ENCODE data around the gene NHSL2.

The NHSL2 gene

GRCh38 chrX:71976753-71977152 is 66.1 kb downstream of the NHSL2 start:
- no peak overlapping the region for H3K4me3 ChIP-seq (replicated peaks; ENCODE audit: low read depth, low read length)
- no peak for TF ChIP-seq CTCF (IDR thresholded peaks at IDR 0.05; ENCODE audit: low read depth, low read length, missing control alignments)
- no peak for DNase-seq (ENCODE audit: extremely low read depth, low read depth)

DNA sequence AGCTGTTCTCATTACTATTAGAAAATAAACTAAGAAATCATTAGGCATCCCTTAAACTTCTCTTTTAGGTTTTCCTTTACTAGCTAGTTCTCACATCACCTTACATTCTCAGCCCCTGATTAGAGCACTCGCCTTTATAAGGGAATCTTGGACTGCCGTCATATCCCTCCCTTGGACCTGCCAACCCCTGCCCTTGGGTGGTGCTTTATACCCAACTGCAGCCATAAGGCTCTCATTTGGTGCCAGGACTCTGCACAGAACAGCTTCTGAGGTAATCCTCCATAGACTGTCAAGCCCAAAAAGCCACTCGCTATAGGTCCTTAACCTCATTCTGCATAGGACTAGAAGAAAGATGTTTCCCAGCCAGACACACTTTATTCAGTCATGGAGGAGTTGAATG is 67.5 kb downstream of the NHSL2 start:
- H3K4me3 ChIP-seq (replicated peaks; ENCODE audit: low read depth, low read length) = no peak overlapping the region
- no peak for DNase-seq (ENCODE audit: extremely low read depth, low read depth)
- no peak for TF ChIP-seq CTCF (IDR thresholded peaks at IDR 0.05; ENCODE audit: low read depth, low read length, missing control alignments)

DNA sequence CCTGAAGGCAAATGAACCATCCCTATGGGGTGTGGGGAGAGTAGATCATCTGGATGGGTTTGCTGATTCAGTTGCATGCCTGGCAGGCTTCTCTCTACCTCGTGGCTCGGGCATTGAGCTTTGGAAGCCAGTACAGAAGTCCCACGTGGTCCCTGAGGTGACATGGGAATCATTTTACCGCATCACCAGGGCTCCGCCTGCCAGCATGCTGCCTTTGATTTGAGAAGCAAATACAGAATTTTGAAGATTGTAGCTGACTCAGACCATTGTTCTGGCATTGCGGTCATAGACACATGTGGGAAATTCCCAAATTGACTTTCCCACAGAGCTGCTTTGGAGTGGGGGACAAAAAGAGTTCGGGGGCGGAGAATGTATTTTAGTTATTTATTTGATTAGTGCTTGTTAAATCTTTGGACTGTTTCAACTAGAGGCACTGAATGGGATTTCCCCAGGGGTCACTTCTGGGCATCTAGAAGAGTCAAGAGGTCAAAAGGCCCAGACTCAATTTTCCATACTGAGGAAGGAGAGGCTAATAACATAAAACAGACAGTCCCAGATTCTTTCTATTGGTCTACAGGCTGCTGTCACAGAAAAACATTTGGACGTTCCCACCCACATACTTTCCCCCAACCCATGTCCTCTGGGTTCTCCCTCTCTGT is 79.3 kb downstream of the NHSL2 start:
- TF ChIP-seq CTCF (IDR thresholded peaks at IDR 0.05; ENCODE audit: low read depth, low read length, missing control alignments) = no peak
- H3K4me3 ChIP-seq (replicated peaks; ENCODE audit: low read depth, low read length) = no peak overlapping the region
- DNase-seq (ENCODE audit: extremely low read depth, low read depth) = no peak

DNA sequence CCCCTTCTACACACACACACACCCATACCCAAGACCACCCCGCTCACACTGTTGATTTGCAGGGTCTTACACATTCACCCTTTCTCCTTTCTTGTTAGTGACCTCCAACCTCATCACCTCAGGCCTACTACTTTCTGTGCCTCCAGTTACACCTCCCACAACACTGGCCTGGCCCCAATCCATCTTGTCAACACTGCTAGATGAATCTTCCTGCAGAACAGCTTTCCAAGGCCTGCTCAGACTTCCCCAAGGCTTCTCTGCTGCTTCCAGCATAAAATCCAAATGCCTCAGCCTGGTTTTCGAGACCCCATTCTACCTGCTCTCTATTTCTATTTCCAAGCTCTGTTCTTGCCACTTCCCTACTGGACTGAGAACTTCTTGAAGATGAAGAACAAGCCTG is 79.9 kb downstream of the NHSL2 start:
- no peak overlapping the region for H3K4me3 ChIP-seq (replicated peaks; ENCODE audit: low read depth, low read length)

DNA sequence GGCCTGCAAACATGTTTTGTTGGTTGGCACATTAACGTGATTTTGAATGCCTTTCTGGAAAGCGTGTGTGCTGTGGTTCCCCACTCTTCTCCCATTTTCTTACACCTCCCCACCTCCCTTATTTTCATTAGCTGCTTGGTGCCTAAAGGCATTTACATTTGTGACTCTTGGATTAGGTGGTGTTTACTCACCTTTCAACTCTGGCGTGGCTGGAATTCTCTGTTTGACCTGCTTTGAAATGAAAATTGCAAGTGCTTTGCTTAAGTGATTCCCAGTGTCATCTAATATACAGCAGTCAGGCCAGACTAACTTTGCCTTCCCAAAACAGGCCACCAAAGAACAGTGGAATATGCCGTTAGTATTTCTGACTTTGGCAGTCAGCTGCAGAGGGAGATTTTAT is 80.5 kb downstream of the NHSL2 start:
- DNase-seq (ENCODE audit: extremely low read depth, low read depth) = no peak
- H3K4me3 ChIP-seq (replicated peaks; ENCODE audit: low read depth, low read length) = no peak overlapping the region
- TF ChIP-seq CTCF (IDR thresholded peaks at IDR 0.05; ENCODE audit: low read depth, low read length, missing control alignments) = no peak

More for the DNA sequence above, 79.9 kb downstream of the NHSL2 start:
- no peak for DNase-seq (ENCODE audit: extremely low read depth, low read depth)
- no peak for TF ChIP-seq CTCF (IDR thresholded peaks at IDR 0.05; ENCODE audit: low read depth, low read length, missing control alignments)

DNA sequence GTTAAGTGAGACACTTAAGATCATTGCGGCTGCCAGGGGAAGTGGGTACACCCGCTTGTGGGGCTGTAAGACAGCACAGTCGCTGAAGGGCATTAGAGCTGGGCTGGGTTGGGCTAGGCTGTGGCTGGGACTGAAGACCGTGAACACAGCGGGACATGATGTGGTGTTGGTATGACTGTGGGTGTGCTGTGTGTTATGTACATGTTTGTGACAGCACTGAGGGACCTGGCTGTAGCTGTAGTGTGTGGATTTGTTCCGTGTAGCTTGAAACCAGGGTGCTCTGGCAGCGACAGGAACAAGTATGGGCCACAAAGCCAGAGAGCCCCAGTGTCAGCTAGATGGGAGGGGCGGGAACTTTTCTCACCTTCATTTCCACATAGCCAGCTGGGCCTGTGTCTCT is 82.1 kb downstream of the NHSL2 start:
- no peak for TF ChIP-seq CTCF (IDR thresholded peaks at IDR 0.05; ENCODE audit: low read depth, low read length, missing control alignments)
- DNase-seq (ENCODE audit: extremely low read depth, low read depth) = no peak
- no peak overlapping the region for H3K4me3 ChIP-seq (replicated peaks; ENCODE audit: low read depth, low read length)

DNA sequence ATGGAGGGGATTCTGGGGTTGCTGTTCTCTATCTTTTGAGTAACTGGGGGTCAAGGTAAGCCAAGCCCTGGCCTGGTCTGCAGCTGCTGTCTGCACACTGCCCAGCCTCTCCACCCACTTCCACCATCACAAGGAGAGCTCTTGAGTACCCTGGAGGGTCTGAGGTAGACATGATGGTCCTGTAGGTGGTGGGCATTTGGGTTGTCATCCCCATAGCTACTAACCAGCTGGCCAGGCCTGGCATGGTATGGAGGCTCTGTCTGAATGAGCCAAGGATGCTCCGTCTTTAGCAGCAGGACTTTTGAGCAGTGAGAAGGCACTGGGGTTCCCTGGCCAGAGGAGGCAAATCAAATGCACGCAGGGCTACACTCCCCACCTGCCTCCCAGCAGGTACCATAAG is 82.7 kb downstream of the NHSL2 start:
- no peak for DNase-seq (ENCODE audit: extremely low read depth, low read depth)
- TF ChIP-seq CTCF (IDR thresholded peaks at IDR 0.05; ENCODE audit: low read depth, low read length, missing control alignments) = no peak
- H3K4me3 ChIP-seq (replicated peaks; ENCODE audit: low read depth, low read length) = no peak overlapping the region
